Islet of Langerhans (tissue), 1 donor: ENCODE results near the gene MEMO1.
A peak's percentile ranks its signal among the peaks of the same experiment; 100 is the strongest.
"Not testable (repeated sequence)": the region's sequence is repeated elsewhere in the genome, so short reads cannot be mapped to it uniquely, and the experiment has no call there.

Experiments
- FAIRE-seq: peaks from one replicate; lab custom pipeline; 2011; peaks lifted over from hg19 to GRCh38; lab: Jason Lieb, UNC

Gene MEMO1

DNA sequence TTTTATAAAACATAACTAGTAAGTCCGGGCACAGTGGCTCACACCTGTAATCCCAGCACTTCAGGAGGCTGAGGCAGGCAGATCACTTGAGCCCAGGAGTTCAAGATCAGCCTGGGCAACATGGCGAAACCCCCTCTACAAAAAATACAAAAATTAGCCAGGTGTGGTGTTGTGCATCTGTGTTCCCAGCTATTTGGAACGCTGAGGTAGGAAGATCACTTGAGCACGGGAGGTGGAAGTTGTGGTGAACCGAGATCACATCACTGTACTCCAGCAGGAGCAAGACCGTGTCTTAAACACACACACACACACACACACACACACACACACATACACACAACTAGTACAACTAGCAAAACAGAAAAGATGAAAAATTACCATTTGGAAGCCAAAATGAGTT lies 103.3 kb downstream of the MEMO1 start:
- FAIRE-seq: not testable (repeated sequence)

DNA sequence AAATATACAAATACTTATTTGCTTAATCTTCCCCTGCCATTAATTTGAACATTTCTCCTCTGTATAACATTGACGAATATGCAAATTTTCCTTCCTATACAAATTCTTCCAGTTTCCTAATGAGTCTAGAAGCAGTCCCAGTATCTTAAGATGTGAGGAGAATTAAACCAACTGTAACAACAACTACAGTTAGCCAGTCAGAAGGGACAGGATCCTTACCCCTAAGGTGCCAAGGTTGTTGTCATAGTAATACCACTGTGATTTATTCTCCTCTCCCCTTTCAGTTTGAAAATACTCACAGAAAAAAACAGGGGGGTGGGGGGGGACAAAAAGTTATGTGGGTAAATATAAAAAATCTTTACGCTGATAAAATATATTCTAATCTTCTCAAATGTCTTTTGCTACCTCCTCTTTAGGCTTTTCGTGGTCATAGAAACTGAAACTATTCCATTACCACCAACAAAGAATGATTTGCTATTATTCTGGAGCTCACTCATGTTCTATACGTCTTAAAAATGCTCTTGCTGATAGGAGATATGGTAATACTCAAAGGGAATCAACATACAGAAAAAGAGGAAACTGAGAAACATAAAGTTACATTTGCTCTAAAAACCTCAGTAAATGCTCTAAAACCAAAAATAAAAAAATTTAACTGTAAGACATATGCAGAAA lies 107.6 kb downstream of the MEMO1 start:
- no peak for FAIRE-seq

DNA sequence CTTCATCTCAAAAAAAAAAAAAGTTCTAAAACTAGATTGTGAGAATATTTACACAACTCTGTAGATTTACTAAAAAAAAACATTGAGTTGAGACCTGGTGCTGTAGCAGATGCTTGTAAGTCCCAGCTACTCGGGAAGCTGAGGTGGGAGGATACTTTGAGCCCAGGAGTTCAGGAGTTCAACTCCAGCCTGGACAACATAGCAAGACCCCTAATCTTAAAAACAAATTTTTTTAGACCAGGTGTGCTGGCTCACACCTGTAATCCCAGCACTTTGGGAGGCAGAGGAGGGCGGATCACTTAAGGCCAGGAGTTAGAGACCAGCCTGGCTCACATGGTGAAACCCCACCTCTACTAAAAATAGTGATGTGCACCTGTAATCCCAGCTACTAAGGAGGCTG lies 108.9 kb downstream of the MEMO1 start:
- FAIRE-seq: no peak

DNA sequence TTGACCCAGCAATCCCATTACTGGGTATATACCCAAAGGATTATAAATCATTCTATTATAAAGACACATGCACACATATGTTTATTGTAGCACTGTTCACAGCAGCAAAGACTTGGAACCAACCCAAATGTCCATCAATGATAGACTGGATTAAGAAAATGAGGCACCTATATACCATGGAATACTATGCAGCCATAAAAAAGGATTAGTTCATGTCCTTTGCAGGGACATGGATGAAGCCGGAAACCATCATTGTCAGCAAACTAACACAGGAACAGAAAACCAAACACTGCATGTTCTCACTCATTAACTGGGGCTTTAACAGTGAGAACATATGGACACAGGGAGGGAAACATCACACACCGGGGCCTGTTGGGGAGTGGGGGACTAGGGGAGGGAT lies 110.7 kb downstream of the MEMO1 start:
- not testable (repeated sequence) for FAIRE-seq

DNA sequence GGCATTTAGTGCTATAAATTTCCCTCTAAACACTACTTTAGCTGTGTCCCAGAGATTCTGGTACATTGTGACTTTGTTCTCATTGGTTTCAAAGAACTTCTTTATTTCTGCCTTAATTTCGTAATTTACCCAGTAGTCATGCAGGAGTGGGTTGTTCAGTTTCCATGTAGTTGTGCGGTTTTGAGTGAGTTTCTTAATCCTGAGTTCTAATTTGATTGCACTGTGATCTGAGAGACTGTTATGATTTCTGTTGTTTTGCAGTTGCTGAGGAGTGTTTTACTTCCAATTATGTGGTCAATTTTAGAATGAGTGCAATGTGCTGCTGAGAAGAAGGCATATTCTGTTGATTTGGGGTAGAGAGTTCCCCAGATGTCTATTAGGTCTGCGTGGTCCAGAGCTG lies 112.5 kb downstream of the MEMO1 start:
- FAIRE-seq: not testable (repeated sequence)

DNA sequence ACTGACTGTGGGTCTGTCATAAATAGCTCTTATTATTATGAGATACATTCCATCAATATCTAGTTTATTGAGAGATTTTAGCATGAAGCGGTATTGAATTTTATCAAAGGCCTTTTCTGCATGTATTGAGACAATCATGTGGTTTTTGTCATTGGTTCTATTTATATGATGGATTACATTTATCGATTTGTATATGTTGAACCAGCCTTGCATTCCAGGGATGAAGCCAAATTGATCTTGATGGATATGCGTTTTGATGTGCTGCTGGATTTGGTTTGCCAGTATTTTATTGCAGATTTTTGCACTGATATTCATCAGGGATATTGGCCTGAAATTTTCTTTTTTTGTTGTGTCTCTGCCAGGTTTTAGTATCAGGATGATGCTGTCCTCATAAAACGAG lies 113.5 kb downstream of the MEMO1 start:
- not testable (repeated sequence) for FAIRE-seq

DNA sequence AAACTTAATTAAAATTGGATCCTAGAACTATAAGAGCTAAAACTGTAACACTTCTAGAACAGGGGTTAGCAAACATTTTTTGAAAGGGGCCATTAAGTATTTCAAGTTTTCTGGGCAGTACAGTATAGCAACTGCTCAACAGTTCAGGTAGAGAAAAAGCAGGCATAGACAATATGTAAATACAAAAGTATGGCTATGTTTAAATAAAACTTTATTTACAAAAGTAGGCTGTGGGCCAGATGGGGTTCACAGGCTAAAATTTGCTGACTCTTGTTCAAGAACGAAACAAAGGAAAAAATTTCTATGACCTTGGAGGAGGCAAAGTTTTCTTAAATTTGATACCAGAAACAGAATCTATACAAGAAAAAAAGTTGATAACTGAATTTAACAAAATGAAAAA lies 114.5 kb downstream of the MEMO1 start:
- FAIRE-seq: no peak

DNA sequence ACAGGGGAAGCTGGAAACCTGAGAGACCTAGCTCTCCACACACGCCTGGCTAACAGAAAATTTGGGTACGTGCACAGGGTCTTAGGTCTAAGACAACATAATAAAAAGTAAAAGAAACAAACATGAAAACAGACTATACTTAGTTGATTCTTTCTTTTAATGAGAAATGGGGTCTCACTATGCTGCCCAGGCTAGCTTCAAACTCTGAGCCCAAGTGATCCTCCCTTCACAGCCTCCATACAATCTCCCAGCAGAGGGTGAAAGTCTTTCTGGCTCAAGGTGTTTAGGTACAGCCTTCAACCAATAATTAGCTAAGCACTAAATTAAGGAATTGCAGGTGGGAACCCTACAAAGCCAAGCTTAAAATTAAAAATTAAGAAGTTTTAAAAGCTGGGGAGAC lies 116.2 kb downstream of the MEMO1 start:
- FAIRE-seq: no peak

DNA sequence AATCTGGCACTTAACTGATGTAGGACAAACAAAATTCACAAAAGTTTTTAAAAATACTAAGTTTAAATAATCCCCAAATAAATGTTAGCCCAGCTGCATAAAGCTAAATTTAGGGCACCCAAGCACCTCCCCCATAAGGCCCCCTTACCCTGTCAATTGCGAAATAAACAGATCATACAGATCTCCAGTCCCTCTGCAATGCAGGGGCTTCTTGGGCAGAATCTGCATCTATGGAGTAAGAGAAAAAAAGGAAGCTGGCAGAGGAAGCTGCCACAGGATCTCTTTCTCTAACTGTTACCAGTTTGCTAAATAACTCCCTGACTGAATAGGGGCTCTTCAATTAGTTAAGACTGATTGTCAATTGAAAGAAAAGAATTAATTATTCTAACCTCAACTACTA lies 117.7 kb downstream of the MEMO1 start:
- no peak for FAIRE-seq

DNA sequence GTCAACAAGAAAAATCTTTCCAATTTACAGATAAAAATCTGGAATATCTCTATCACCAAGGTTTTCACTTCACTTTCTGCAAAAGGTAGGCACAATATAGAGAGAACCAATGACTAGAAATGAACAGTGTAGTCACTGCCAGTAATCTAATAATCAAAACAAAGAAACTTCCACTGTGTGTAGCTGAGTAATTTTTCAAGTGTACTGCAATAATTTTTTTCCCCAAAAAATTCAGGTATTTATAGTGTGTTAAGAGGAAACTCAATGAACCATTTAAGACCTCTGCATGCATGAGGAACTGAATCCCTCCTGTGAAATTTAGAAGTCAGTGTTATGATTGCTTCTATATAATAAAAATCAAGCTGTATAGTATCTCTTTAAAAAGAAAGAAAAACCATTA lies 121.8 kb downstream of the MEMO1 start:
- peak; percentile 5 for FAIRE-seq

DNA sequence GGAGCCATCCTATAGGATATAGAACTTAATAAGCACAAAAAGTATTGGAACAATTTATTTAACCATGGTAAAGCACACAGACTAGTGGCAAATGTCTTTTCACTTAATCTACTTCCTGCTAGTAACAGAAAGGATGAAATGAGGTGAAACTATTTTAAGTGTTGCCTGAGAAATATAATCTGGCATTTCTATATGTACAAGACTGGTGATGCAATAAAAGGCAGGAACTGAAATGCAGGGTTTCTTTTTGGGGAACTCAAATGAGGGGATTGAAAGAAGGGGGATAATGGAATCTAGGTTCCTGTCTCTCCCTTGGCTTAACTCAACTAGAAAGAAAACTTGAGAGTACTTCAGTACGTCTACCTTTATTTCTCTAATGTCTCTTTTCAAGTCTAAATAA lies 122.3 kb downstream of the MEMO1 start:
- no peak for FAIRE-seq

DNA sequence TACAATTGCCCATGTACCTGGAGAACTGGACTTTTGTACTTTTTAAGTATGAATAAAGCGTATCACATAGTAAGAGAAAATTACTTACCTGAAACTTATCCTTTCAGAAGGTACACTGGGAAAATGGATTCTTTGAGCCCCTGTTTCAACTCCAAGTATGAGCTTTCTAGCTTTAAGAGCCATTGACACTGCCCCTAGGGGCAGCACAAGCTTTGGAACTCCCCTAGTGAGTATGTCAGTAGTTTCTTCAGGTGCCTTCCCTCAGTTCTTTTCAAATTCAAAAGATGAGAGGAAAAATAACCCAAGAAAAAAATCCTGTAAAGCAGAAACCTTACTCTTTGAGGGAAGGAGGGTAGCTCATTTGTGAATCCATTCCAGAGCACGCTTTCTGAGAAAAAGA lies 124.1 kb downstream of the MEMO1 start:
- peak; percentile 27 for FAIRE-seq

DNA sequence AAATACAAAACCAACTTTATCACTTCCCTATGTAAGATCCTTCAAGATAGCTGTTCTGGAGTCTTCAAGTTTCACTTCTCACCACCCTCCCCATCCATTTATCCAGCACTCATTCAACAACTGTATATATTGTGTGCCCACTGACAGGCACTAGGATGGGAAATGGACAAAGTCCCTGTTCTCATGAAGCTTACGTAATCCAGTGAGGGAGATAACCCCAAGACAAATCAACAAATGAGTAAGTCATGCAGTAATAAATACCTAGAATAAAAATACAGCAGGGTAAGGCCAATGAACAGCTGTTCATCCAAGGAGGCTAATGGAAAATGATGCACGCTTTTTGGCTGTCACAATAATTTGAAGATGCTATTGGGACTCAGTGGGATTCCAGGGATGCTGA lies 133.8 kb downstream of the MEMO1 start:
- FAIRE-seq: no peak

DNA sequence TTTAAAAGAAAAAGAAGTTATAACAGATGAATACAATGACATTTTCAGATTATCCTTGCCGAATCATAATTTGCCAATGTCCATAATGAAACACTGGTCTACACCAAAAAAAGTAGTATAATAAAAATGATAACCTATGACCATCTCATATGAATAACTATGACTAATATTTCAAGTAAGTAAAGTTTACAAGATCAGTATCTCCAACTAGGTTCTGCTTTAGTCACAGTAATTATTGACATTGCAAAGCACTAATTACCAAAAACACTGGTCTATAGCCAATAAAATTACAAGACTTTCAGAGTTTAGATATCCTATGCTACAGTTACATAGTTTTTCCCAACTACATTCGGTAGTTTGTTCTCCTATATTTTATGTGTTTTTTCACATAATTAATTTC lies 136.7 kb downstream of the MEMO1 start:
- FAIRE-seq: no peak

DNA sequence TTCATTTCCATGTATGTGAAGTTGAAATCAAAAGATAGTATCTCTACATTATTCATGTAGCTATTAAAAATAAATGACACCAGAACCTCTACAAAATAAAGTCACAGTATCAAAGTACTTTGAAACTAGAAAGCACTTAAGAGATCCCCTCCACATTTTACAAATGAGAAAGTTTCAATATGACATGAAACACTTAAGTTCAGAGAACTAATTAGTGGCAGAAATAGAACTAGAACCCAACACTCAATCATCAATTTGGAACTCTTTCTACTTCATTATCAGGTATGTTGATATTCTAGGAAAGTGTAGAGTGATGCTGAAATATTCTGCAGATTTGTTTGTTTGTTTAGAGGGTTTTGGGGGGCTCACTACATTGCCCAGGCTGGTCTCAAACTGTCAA lies 145.6 kb downstream of the MEMO1 start:
- FAIRE-seq: no peak

DNA sequence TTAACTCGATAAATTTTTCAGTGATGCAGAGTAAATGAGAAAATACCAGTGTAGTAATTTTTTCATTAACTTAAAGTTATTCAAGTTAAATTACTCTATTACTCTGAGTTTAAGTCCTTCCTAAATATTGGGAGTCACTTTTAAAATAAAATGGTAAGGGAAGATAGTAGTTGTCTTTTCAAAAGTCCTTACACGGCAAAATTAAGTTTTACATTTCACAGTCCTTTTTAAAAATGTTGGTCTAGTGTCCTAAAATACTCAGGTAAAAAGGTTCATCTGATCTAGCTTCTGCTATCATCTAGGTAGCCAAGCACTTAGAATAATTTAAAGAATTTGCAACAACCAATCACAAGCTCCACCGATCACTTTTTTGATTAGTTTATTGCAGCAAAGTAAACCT lies 146.9 kb downstream of the MEMO1 start:
- FAIRE-seq: no peak

DNA sequence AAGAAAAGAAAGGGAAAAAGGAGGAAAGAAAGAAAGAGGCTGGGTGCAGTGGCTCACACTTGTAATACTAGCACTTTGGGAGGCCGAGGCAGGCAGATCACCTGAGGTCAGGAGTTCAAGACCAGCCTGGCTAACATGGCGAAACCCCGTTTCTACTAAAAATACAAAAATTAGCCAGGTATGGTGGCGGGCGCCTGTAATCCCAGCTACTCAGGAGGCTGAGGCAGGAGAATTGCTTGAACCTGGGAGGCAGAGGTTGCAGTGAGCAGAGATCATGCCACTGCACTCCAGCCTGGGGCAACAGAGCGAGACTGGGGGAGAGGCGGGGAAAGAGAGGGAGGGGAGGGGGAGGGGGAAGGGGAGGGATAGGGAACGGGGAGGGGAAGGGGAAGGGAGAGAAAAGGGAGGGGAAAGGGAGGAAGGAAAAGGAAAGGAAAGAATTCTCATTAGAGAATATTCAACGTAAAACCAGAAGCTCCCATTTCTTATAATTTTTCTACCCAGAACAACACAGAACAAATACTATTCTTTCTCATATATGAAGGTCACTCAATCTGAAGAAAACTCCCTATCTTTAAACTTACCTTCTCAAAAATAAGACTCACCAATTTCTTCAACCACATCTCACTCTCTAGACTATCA lies 147.7 kb downstream of the MEMO1 start:
- not testable (repeated sequence) for FAIRE-seq

DNA sequence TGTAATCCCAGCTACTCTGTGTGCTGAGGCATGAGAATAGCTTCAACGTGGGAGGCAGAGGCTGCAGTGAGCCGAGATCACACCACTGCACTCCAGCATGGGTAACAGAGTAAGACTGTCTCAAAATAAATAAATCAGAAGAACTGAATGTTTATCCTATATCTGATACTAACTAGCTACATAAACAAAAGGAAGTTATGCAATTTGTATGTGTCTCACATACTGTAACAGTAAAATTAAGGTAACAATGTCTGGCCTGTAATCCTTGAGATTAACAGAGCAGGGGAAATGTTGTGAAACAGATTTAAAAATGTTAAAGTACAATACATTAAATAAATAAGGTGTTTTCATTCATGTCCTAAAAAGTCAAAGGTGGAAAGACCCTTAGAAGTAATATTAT lies 150.8 kb downstream of the MEMO1 start:
- no peak for FAIRE-seq

DNA sequence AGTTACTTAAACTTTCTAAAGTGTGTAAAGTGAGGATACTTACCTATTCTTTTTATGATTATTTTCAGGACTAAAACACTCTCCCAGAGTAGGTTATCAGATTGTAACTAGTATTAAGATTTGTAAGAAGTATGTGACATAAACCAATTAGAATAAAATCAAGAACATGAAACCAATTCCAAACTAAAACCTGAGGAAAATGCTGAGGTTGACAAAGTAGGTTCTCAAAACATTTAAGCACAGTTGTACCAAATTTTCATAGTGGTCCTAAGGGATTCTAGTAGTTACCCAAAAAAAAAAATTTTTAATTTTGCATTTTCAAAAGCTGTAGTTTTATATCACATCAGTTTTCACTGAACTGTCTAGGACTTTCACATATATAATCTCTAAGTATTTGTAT lies 157.3 kb downstream of the MEMO1 start:
- FAIRE-seq: no peak

DNA sequence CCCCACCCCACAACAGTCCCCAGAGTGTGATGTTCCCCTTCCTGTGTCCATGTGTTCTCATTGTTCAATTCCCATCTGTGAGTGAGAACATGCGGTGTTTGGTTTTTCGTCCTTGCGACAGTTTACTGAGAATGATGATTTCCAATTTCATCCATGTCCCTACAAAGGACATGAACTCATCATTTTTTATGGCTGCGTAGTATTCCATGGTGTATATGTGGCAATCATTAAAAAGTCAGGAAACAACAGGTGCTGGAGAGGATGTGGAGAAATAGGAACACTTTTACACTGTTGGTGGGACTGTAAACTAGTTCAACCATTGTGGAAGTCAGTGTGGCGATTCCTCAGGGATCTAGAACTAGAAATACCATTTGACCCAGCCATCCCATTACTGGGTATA lies 168.7 kb downstream of the MEMO1 start:
- not testable (repeated sequence) for FAIRE-seq

DNA sequence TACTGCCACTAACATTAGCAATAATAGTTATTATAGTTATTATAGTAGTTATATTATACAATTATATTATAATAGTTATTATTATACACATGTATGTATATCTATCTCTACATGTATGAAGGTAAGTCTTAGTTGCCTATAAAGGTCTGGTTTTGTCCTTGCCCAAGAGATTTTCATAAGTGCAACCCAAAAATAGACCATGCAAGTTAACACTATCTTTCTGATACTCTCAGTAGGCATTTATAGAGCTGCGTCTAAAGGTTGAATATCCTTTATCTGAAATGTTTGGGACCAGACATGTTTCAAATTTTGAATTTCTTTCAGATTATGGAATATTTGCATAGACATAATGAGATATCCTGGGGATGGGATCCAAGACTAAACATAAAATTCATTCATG lies 175.4 kb downstream of the MEMO1 start:
- FAIRE-seq: no peak

DNA sequence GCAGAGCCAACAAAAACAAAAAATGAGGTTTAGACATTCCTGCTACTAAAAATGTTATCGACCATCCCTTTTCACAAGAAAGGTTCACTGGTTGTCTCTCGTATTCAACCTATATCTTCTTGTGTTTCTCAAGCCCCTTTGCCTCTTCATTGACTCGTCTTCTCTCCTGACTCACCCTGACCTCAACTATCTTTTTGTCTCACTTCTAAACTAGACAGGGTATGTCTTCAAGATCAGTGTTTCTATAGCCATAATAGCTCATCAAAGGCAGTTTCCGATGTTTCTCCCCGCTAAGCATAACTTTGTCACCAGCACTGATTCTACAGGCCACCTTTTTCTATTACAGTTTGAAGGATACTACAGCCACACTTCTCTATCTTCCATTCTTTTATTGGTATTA lies 178.4 kb downstream of the MEMO1 start:
- FAIRE-seq: no peak

DNA sequence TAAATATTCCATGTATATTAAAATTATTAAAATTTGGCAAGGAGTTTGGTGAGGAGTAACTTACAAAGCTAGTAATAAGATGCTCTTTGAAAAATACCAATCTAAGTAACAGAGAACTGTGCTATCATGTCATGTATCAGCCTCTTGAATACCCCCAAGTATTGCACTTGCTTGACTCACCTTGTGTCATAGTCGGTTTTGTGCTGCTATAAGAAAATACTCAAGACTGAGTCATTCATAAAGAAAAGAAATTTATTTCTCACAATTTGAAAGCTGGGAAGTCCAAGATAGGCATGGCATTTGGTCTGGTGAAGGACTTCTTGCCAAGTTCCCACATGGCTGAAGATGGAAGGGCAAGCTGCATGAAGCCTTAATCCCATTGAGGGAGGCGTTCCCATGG lies 179.2 kb downstream of the MEMO1 start:
- FAIRE-seq: no peak

DNA sequence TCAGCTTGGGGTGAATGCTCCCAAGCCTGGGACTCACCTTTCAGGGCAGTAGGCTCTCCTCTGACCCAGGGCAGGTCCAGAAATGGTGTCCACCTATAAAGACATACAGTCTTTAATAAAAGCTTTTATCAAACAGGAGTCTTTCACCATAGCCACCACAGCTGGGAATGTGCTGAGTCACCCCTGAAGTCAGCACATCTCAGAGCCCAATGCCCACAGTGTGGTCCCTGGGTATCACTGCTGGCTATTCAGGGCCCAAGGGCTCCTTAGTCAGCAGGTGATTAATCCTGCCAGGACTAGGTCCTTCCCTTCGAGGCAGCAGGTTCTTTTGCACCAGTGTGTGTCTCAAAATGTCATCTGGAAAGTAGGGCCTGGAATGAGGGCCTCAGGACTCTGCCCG lies 181.9 kb downstream of the MEMO1 start:
- no peak for FAIRE-seq
